HG03575 (cell line): ENCODE measurements around the gene KIF14.
"Not testable (repeated sequence)": the region's sequence is repeated elsewhere in the genome, so short reads cannot be mapped to it uniquely, and the experiment has no call there.

Experiments
- ATAC-seq: cut with Tn5 transposase; IDR thresholded peaks from one replicate; pipeline ENCODE4 v1.9.1; 2021; ENCODE audit not compliant: unreplicated experiment, insufficient number of reproducible peaks, low FRiP score; ENCODE audit errors: extremely low read depth

Gene KIF14

DNA sequence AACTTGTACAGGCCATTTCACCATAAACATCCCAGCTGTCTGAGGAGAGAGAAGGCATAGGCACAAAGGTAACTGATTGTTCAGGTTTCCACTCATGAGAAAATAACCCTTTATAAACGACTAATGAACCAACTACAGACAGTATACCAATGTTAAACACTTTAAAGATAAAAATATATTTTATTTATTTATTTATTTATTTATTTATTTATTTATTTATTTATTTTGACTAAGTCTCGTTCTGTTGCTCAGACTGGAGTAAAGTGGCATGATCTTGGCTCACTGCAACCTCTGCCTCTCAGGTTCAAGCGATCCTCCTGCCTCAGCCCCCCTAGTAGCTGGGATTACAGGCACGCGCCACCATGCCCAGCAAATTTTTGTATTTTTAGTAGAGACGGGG lies 67.8 kb downstream of the KIF14 start:
- ATAC-seq: not testable (repeated sequence)

DNA sequence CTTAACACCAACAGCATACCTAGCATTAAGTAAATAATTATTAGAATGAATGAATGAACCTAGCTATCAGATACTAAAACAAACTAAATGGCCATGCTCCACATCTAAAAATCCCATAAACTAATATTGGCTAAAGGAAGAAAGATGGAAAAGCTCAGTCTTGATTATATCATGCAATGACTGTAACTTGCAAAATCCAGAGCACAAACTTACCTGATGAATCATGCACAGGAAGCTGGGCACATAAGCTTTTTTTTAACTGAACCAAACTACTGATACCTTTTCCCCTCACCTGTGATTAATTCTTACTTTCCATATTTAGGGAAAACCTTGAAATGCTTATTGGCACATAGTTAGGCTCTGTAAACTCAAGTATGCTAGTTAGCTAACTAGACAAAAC lies 70.2 kb downstream of the KIF14 start:
- ATAC-seq: no peak

GRCh38 chr1:200547386-200547785 lies 73.2 kb downstream of the KIF14 start:
- no peak for ATAC-seq

DNA sequence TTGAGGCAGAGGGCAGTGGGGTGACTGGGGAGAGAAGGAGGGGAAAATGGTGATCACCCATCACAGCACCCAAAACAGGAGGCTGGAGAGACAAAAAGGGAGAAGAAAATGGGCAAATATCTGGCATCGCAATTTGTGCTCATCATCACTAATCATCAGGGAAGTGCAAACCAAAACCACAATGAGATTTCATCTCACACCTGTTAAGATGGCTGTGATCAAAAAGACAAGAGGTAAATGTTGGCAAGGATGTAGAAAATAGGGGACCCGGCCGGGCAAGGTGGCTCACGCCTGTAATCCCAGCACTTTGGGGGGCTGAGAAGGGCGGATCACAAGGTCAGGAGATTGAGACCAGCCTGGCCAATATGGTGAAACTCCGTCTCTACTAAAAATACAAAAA lies 74.0 kb downstream of the KIF14 start:
- ATAC-seq: no peak

DNA sequence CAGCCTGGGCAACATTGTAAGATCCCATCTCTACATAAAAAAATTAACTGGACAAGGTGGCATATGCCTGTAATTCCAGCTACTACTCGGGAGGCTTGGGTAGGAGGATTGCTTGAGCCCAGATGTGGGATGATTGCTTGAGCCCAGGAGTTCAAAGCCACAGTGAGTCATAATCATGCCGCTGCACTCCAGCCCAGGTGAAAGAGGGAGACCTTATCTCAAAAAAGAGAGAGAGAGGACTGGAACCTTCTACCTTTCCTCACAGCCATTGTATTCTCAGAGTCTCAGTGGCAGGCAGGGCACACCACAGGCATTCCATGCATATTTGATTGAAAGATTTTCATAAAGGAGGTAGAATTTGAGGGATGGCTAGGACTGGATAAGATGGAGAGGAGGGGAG lies 78.4 kb downstream of the KIF14 start:
- ATAC-seq: no peak

GRCh38 chr1:200540281-200540680 lies 80.3 kb downstream of the KIF14 start:
- no peak for ATAC-seq

- no peak for ATAC-seq
These were observed 82.4 kb downstream of the KIF14 start for GRCh38 chr1:200538179-200538578.

DNA sequence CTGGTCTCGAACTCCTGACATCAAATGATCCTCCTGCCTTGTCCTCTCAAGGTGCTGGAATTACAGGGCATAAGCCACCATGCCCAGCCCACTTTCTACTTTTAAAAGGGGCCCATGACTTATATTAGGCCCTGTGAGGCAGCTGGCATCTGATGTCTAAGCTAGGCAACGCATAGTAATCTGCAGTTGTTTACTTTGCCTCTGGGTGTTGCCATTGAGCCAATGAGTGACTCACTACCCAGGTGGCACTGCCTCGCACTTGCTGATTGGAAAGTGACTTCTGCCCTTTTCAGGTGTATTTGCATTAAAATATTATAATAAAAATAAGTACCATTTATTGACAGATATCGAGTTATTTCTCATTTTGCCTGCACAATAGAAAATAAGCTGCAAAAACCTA lies 84.9 kb downstream of the KIF14 start:
- ATAC-seq: no peak

GRCh38 chr1:200530623-200531261 lies 89.8 kb downstream of the KIF14 start:
- ATAC-seq: no peak

GRCh38 chr1:200528858-200529606 lies 91.5 kb downstream of the KIF14 start:
- no peak for ATAC-seq

- no peak for ATAC-seq
These were observed 92.9 kb downstream of the KIF14 start for GRCh38 chr1:200527670-200528069.

- no peak for ATAC-seq
These were observed 93.6 kb downstream of the KIF14 start for GRCh38 chr1:200526709-200527612.

GRCh38 chr1:200525090-200525987 lies 95.2 kb downstream of the KIF14 start:
- ATAC-seq: no peak

DNA sequence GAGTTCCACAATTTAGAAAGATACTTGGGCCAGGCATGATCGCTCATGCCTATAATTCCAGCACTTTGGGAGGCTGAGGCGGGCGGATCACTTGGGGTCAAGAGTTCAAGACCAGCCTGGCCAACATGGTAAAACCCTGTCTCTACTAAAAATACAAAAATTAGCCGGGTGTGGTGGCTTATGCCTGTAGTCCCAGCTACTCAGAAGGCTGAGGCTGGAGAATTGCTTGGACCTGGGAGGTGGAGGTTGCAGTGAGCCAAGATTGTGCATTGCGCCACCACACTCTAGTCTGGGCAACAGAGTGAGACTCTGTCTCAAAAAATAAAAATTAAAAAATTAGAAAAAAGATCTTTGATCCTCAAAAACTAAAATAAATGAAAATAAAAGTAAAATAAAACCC lies 96.0 kb downstream of the KIF14 start:
- ATAC-seq: not testable (repeated sequence)

- ATAC-seq: no peak
These were observed 96.5 kb downstream of the KIF14 start for GRCh38 chr1:200524092-200524491.

DNA sequence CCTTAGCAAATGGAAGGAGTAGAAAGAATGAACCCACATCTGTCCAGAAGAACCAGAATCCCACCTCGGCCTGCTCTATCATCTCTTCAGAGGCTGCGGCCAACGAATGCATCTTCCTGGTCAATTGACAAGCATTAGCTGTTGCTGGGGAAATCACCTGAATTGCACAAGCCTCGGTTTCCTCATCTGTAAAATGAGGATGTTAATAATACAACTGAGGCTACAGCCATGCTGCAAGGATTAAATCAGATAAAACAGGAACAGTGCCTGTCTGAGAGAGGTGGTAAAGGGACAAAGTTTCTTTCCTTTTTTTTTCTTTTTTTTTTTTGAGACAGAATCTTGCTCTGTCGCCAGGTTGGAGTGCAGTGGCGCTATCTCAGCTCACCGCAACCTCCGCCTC lies 99.8 kb downstream of the KIF14 start:
- no peak for ATAC-seq

DNA sequence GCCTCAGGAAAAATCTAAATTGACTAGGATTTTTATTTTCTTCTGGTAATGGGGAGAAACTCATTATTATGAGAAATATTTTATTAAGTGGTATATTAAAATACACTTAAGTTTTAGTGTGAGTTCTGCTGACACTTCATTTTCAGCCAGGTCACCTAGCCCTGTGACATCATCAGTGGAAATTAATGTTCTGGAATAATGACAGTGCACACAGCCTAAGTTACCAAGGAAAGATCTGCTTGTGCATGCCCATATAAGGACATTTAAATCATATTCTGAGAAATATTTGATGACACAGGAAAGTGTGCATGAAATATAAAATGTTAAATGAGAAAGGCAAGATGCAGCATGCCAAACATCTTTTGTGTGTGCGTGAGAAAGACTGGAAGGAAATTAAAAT lies 102.0 kb downstream of the KIF14 start:
- no peak for ATAC-seq

GRCh38 chr1:200512191-200512590 lies 108.4 kb downstream of the KIF14 start:
- ATAC-seq: no peak

DNA sequence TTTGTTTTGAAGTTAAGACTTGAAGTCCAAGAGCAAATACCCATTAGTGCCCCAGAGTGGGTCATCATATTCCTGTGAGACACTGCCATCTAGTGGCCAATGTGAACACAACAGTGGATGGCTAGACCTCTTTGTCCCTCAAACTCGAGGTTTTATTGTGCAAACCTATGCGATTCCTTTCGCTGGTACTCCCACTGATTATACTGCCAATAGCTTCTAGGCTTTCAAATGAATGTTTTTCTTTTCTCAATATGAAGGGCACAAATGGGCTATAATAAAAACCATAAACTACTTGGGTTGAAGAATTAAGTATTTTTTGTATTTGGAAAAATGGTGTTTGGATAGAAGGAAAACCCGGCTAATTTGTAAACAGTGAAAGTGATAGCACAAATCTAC lies 110.3 kb downstream of the KIF14 start:
- no peak for ATAC-seq
